Fibroblast of villous mesenchyme (primary cell): ENCODE results near the gene NSUN6. TPM values are rescaled to one million over a fixed set of nuclear protein-coding genes. Genes with fewer than 3 reads are reported as not detected.

Experiments used
- DNase-seq: peaks from one replicate; pipeline ENCODE4 v3.0.0-alpha.2; 2010; ENCODE audit warnings: low read depth
- H3K4me3 ChIP-seq: 2 replicates; pipeline ENCODE4 v1.5.1; 2011; ENCODE audit warnings: low read depth, mild to moderate bottlenecking, low read length
- CTCF ChIP-seq: IDR thresholded peaks from 2 replicates; pipeline ENCODE4 v1.5.1; 2012; ENCODE audit warnings: low read depth, mild to moderate bottlenecking, low read length; ENCODE audit not compliant: insufficient read depth
- total RNA-seq: library from RNA; depleted of rRNA; stranded (reverse); fragments of >200 nt; gene quantifications from 2 replicates; pipeline ENCODE4 v1.2.3, GENCODE V29; 2012

NSUN6 gene
- total RNA-seq, 1 donor = 8.6 TPM

DNA sequence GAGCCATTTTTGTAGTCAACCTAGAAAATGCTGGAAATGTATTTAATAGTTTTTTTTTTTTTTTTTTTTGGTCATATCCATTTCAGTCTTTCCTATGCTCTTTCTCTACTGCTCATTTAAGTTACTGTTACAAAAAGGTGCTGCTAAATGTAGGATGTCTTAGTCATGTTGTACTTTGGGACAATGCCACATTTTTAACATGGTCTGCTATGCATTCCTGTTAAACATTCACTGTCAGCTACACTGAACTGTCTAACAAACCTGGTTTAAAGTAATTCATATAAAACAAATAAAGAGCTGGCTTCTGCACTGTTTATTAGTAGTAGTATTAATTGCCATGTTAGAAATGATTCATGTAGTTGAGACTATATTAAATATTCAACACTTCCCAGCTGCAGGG, 108.6 kb downstream of the NSUN6 start:
- TF ChIP-seq CTCF = no peak
- DNase-seq = no peak
- H3K4me3 ChIP-seq = no peak overlapping the region

- TF ChIP-seq CTCF = no peak
- no peak overlapping the region for H3K4me3 ChIP-seq
- DNase-seq = no peak
Observed at GRCh38 chr10:18540195-18540594, 111.2 kb downstream of the NSUN6 start.

- no peak for TF ChIP-seq CTCF
- H3K4me3 ChIP-seq = no peak overlapping the region
- DNase-seq = no peak
Observed at GRCh38 chr10:18539335-18539734, 112.1 kb downstream of the NSUN6 start.

DNA sequence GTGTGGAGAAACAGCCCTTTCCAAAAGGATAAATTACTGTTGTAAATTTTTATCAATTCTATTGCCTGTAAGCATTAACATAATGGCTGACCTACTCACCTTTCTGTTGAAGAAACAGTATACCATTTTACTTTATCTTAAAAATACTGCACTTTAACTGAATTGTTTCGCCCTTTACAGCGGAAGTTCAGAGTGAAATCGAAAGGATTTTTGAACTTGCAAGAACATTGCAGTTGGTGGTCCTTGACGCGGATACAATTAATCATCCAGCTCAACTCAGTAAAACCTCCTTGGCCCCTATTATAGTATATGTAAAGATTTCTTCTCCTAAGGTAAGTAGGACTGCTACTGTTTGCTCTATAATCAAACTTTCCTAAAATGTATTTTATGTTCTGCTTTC, 117.5 kb downstream of the NSUN6 start:
- no peak for TF ChIP-seq CTCF
- DNase-seq = no peak
- no peak overlapping the region for H3K4me3 ChIP-seq

GRCh38 chr10:18532881-18533535, 118.4 kb downstream of the NSUN6 start:
- no peak for DNase-seq
- no peak for TF ChIP-seq CTCF
- H3K4me3 ChIP-seq = no peak overlapping the region

- no peak for TF ChIP-seq CTCF
- H3K4me3 ChIP-seq = no peak overlapping the region
- DNase-seq = peak; percentile 42
Observed at GRCh38 chr10:18528292-18528691, 123.1 kb downstream of the NSUN6 start.

DNA sequence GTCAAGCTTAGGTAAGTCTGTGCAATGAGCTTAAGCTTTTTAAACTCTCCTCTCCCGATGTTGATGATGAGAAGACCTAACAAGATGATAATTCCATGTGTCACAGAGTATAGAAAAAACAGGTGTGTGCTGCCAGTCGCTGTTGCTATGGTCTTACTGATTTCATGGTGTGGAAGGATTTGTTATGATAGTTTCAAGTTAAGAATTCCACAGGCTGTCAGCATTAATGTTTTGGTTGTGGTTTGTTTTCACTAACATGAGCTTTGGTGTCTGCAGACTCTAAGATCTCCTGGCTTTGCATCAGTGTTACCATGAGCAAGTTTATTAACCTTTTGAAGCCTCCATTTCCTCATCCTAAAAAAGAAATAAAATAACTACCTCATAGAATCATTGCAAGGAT, 123.7 kb downstream of the NSUN6 start:
- DNase-seq = peak; percentile 50
- H3K4me3 ChIP-seq = no peak overlapping the region
- TF ChIP-seq CTCF = no peak
